ENCODE data around the gene CORT.
A peak's percentile ranks its signal among the peaks of the same experiment; 100 is the strongest.

Gene CORT

DNA sequence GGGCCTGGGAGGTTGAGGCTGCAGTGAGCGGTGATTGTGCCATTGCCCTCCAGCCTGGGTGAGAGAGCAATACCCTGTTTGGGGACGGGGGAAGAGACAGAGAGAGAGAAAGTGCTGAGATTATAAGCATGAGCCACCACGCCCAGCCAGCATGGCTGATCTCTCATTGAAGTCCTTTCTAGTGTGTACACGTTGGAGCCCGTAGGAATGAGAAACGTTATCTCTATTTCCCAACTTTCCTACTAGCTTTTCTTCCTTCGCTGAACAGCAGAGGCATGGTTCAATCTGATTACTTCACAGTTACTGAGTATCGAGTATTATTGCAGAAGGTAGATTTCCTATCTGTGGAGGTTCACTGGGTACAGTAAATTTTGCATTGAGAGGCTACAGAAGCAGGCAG, 29.5 kb downstream of the CORT start:
- no peak for DNase-seq

GRCh38 chr1:10480614-10481013, 30.8 kb downstream of the CORT start:
- no peak for DNase-seq

DNA sequence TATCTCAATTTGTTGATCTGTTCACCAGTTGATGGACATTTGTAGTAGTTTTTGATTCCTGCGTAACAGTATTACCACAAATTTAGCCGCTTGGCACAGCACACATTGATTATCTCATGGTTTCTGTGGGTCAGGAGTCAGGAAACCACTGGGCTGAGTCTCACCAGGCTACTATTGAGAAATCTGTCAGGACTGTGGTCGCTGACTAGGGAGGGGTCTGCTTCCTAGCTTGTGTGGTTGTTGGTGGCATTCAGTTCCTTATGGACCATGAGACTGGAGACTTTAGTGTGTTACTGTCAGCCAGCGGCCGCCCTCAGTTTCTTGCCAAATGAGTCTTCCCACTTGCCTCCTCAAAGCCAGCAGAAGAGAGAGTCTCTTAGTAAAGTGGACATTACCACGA, 34.7 kb downstream of the CORT start:
- no peak for DNase-seq

GRCh38 chr1:10489291-10490055, 39.6 kb downstream of the CORT start:
- DNase-seq = no peak

- no peak for DNase-seq
These were observed 40.6 kb downstream of the CORT start for GRCh38 chr1:10490286-10490970.

GRCh38 chr1:10494418-10494753, 44.6 kb downstream of the CORT start:
- no peak for DNase-seq

- peak; percentile 87 for DNase-seq
These were observed 45.1 kb downstream of the CORT start for GRCh38 chr1:10494754-10495474.

DNA sequence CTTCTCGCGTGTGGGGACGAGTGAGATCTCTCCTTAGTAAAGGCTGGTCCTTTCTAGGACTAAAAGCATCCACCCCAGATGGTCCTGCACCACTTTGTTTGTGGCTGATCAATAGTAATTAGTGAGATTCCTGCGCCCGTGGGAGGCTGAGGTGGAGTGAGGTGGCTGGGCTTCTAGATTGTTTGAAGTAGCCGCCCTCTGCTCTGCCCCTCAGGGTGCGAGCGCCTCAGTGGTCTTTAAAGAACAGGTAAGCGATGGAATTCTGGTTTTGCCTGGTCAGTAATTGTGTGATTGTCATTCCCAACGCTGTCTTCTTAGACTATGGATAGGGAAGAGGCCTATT, 45.6 kb downstream of the CORT start:
- DNase-seq = no peak

DNA sequence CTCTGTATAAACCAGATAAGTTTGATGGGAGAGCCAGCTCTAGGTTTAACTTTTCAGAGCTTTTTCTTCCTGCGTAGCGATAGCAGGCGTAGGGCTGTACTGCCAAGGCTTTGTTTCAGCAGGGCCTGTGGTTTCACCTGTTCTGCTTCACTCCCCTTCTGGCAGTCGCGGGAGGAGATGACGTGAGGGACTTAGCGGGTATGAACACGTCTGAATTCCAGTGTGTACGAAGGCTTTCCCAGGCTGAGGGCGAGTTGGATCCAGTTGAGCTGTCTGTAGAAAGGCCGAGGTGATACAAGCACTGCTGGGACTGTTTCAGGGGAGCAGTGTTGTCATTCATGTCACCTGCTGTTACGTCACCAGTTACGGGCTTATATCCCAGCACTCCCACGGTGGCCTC, 46.1 kb downstream of the CORT start:
- no peak for DNase-seq

GRCh38 chr1:10497109-10497508, 47.3 kb downstream of the CORT start:
- no peak for DNase-seq

GRCh38 chr1:10498231-10498630, 48.4 kb downstream of the CORT start:
- no peak for DNase-seq
